ENCODE results near the gene MBLAC1. TPM values are rescaled to one million over a fixed set of nuclear protein-coding genes. Genes with fewer than 3 reads are reported as not detected.

Gene MBLAC1
- total and polyA plus RNA-seq, 9 of the 15 experiments (the other 6 are each of a cell fraction or from before 2014, with no cell fraction given), result 0.03 to 3.1 (median 0.52) TPM

GRCh38 chr7:100158229-100159098 lies 31.7 kb downstream of the MBLAC1 start, which contains the start of gene TRAPPC14 (continued):
- TF ChIP-seq KLF13 (tag; IDR thresholded peaks at IDR 0.05; ENCODE audit: borderline replicate concordance, low read depth) (peak; percentile 97), LEF1 (IDR thresholded peaks at IDR 0.05) (peak; percentile 56; the same call in 1 of the 2 replicates), NR2F6 (CRISPR knock-in tag; IDR thresholded peaks at IDR 0.05) (peak; percentile 73; the same call in 1 of the 2 replicates), CREM (IDR thresholded peaks at IDR 0.05; ENCODE audit: low read depth) (peak; percentile 66), KDM2B (CRISPR knock-in tag; IDR thresholded peaks at IDR 0.05) (no peak), PRDM10 (IDR thresholded peaks at IDR 0.05; ENCODE audit: partially characterized antibody) (peak; percentile 51), ZNF280B (CRISPR knock-in tag; IDR thresholded peaks at IDR 0.05) (no peak), KAT2B (IDR thresholded peaks at IDR 0.05; ENCODE audit: low read depth, low read length) (no peak), MTF1 (CRISPR knock-in tag; IDR thresholded peaks at IDR 0.05; ENCODE audit: borderline replicate concordance) (no peak), TBL1XR1 (IDR thresholded peaks at IDR 0.05; ENCODE audit: low read length in 2 of 2) (no peak; a peak in 1 of 4 replicates), CAMTA2 (CRISPR knock-in tag; conservative IDR thresholded peaks at IDR 0.05) (0 out of 2 replicates have a peak, but pooled peaks have one; percentile 32), BACH1 (tag; IDR thresholded peaks at IDR 0.05) (no peak)
- TF ChIP-seq, protein P1, sequence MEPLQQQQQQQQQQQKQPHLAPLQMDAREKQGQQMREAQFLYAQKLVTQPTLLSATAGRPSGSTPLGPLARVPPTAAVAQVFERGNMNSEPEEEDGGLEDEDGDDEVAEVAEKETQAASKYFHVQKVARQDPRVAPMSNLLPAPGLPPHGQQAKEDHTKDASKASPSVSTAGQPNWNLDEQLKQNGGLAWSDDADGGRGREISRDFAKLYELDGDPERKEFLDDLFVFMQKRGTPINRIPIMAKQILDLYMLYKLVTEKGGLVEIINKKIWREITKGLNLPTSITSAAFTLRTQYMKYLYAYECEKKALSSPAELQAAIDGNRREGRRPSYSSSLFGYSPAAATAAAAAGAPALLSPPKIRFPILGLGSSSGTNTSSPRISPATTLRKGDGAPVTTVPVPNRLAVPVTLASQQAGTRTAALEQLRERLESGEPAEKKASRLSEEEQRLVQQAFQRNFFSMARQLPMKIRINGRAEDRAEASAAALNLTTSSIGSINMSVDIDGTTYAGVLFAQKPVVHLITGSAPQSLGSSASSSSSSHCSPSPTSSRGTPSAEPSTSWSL (CRISPR knock-in tag; IDR thresholded peaks at IDR 0.05; ENCODE audit: borderline replicate concordance), result 0 out of 2 replicates have a peak, but pooled peaks have one; percentile 19
- TF ChIP-seq, protein P2, sequence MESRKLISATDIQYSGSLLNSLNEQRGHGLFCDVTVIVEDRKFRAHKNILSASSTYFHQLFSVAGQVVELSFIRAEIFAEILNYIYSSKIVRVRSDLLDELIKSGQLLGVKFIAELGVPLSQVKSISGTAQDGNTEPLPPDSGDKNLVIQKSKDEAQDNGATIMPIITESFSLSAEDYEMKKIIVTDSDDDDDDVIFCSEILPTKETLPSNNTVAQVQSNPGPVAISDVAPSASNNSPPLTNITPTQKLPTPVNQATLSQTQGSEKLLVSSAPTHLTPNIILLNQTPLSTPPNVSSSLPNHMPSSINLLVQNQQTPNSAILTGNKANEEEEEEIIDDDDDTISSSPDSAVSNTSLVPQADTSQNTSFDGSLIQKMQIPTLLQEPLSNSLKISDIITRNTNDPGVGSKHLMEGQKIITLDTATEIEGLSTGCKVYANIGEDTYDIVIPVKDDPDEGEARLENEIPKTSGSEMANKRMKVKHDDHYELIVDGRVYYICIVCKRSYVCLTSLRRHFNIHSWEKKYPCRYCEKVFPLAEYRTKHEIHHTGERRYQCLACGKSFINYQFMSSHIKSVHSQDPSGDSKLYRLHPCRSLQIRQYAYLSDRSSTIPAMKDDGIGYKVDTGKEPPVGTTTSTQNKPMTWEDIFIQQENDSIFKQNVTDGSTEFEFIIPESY (CRISPR knock-in tag; IDR thresholded peaks at IDR 0.05), result peak; percentile 12; the same call in 1 of the 2 replicates
- TF ChIP-seq, protein P3, sequence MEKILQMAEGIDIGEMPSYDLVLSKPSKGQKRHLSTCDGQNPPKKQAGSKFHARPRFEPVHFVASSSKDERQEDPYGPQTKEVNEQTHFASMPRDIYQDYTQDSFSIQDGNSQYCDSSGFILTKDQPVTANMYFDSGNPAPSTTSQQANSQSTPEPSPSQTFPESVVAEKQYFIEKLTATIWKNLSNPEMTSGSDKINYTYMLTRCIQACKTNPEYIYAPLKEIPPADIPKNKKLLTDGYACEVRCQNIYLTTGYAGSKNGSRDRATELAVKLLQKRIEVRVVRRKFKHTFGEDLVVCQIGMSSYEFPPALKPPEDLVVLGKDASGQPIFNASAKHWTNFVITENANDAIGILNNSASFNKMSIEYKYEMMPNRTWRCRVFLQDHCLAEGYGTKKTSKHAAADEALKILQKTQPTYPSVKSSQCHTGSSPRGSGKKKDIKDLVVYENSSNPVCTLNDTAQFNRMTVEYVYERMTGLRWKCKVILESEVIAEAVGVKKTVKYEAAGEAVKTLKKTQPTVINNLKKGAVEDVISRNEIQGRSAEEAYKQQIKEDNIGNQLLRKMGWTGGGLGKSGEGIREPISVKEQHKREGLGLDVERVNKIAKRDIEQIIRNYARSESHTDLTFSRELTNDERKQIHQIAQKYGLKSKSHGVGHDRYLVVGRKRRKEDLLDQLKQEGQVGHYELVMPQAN (IDR thresholded peaks at IDR 0.05; ENCODE audit: borderline replicate concordance), result no peak
